ENCODE data around the gene MSRB2.

DNA sequence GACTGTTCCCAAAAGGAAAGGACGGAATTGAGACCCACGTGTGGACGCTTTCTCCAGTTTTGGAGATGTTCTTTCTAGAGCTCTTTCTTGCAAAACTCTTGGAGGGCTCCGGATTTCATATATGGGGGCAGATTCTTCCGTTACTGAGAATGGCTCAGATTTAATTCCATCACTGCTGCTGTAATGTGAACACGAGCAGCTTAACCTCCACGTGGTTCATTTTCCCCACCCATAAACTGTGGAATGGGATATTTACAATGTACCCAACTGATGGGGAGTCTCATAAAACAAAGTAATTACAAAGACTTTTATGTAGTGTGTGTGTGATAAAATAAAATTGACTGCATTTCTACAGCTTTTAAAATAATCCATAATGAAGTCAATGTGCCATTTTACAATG, 15.1 kb upstream of the MSRB2 start:
- TF ChIP-seq EZH2phosphoT487 (IDR thresholded peaks at IDR 0.05; ENCODE audit: low read length): no peak
- TF ChIP-seq, protein P1, sequence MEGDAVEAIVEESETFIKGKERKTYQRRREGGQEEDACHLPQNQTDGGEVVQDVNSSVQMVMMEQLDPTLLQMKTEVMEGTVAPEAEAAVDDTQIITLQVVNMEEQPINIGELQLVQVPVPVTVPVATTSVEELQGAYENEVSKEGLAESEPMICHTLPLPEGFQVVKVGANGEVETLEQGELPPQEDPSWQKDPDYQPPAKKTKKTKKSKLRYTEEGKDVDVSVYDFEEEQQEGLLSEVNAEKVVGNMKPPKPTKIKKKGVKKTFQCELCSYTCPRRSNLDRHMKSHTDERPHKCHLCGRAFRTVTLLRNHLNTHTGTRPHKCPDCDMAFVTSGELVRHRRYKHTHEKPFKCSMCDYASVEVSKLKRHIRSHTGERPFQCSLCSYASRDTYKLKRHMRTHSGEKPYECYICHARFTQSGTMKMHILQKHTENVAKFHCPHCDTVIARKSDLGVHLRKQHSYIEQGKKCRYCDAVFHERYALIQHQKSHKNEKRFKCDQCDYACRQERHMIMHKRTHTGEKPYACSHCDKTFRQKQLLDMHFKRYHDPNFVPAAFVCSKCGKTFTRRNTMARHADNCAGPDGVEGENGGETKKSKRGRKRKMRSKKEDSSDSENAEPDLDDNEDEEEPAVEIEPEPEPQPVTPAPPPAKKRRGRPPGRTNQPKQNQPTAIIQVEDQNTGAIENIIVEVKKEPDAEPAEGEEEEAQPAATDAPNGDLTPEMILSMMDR (IDR thresholded peaks at IDR 0.05; ENCODE audit: low read length): no peak

All from MM.1S (cell line).